Measurements from ENCODE around the gene TMEM190.
A peak's percentile ranks its signal among the peaks of the same experiment; 100 is the strongest.

GRCh38 chr19:55353803-55354697, 22.6 kb upstream of the TMEM190 start:
- TF ChIP-seq POLR2A (IDR thresholded peaks at IDR 0.05): no peak
- TF ChIP-seq CTCF (IDR thresholded peaks at IDR 0.05): no peak
- peak in 1 of 3 donors; percentile 24 for TF ChIP-seq POLR2AphosphoS5 (IDR thresholded peaks at IDR 0.05)
